ENCODE results near the gene HSF2BP. TPM values are rescaled to one million over a fixed set of nuclear protein-coding genes. Genes with fewer than 3 reads are reported as not detected.
"Not testable (repeated sequence)": the region's sequence is repeated elsewhere in the genome, so short reads cannot be mapped to it uniquely, and the experiment has no call there.

Gene HSF2BP
- total RNA-seq, 1 experiment from 2014 or later: 2.4 TPM

DNA sequence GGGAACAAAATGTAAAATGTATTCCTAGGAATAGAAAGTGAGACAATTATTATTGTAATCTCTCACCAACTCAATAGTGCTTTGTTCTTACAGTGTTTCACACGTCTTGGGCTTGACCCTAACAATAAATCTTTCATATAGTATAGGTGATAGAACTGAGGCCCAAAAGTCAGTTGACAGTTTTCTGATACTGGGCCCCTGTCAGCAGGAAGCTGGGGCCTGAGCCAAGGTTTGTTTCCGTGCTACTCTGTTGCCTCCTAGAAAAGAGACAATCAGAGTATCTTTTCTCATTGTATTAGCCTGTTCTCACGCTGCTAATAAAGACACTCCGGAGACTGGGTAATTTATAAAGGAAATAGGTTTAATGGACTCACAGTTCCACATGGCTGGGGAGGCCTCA is 5.1 kb upstream of the HSF2BP start:
- H3K27me3 ChIP-seq: no peaks in the 10 kb centered on the region
- H3K36me3 ChIP-seq: peaks cover 66% of the 10 kb centered on the region
- no peak overlapping the region for H3K4me3 ChIP-seq
- peaks cover 3% of the 10 kb centered on the region; the same call in 1 of the 2 replicates for H3K9me3 ChIP-seq
- no peak for DNase-seq

DNA sequence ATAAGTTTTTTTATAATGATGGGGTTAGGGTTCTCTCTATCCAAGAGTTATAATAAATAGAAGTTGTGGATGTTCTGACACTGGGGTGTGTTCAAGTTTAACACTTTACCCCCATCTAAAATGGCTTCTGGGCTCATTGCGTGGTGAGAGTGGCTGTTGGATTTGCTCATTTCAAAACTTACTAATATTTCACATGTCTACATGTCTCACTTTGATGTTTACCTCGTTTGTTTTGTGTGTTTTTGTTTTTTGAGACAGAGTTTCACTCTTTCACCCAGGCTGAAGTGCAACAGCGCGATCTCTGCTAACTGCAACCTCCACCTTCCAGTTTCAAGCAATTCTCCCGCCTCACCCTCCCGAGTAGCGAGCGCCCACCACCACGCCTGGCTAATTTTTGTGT is 3.7 kb upstream of the HSF2BP start:
- H3K4me3 ChIP-seq: no peak overlapping the region
- H3K27me3 ChIP-seq: no peaks in the 10 kb centered on the region
- no peak for DNase-seq
- H3K9me3 ChIP-seq: peaks cover 3% of the 10 kb centered on the region; the same call in 1 of the 2 replicates
- H3K36me3 ChIP-seq: peaks cover 66% of the 10 kb centered on the region

DNA sequence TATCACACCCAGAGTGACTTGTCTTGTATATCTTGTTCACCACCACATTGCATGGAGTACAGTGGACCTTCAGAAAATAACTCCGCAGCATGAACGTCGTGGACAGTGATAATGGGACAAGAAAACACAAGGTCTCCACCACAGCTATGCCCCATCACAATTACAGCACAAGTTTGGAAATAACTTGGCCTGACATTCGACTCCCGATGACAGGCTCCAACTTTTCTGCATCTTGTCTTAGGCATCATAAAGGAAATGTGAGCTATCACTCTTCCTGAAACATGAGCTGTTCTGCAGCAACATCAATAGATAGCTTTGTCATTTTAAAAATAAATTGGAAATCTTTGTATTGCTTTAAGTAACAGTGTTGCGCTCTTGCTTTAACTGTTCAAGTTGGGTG is 3.0 kb upstream of the HSF2BP start:
- Histone ChIP-seq H3K27me3 (no peaks in the 10 kb centered on the region), H3K36me3 (peaks cover 66% of the 10 kb centered on the region)

DNA sequence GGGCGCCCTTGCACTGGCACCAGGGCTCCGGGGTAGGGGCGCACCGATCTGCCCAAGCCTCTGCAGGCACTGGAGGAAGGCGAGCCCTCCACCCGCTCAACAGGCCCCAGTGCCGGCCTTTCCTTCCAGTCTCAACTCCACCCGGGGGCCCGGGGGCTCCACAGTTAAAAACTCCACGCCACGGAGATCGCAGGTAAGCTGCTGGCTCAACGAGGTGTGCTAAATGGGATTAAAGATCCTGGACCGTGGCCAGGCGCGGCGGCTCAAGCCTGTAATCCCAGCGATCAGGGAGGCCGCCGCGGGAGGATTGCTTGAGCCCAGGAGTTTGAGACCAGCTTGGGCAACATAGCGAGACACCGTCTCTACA is 536 bp downstream of the HSF2BP start:
- no peaks in the 10 kb centered on the region for H3K9me3 ChIP-seq
- peaks cover 32% of the 10 kb centered on the region for H3K36me3 ChIP-seq
- DNase-seq: no peak
- H3K27me3 ChIP-seq: no peaks in the 10 kb centered on the region
- peak overlapping the region; percentile 93 for H3K4me3 ChIP-seq

More for the DNA sequence above, 3.0 kb upstream of the HSF2BP start:
- Histone ChIP-seq H3K4me3 (no peak overlapping the region), H3K9me3 (peaks cover 3% of the 10 kb centered on the region; the same call in 1 of the 2 replicates)
- DNase-seq: no peak

DNA sequence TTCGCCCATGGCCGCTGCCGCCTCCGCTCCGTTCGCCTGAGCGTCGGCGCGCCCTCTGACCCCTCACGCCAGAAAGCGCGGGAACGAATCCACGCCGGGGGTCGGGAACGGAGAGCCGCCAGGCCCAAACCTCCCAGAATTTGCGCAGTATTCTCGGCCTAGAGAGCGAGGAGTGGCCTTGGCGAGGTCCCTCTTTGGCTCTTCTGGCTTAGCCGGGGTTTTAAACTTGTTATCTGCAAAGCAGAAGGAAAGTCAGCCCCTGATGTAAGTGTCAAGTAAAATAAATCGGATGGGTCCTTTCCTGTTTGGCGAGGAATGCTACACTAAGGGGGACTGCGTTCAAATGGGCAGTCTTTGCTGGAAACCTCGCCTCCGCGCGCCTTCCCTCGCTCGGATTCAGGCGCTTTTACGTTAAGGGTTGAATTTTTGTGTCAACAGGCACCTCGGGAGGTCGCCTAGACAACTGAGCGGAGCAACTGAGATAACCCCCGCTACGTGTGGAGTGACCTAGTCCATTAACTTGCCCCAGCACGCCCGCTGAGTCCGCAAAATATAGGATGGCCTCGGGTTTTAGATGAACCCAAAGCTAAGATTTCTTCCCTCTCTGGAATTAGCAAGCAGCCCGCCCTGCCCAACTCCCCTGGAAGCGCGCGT is 1.1 kb downstream of the HSF2BP start:
- H3K4me3 ChIP-seq: no peak overlapping the region
- no peak for DNase-seq
- no peaks in the 10 kb centered on the region for H3K9me3 ChIP-seq
- no peaks in the 10 kb centered on the region for H3K27me3 ChIP-seq
- peaks cover 27% of the 10 kb centered on the region for H3K36me3 ChIP-seq

DNA sequence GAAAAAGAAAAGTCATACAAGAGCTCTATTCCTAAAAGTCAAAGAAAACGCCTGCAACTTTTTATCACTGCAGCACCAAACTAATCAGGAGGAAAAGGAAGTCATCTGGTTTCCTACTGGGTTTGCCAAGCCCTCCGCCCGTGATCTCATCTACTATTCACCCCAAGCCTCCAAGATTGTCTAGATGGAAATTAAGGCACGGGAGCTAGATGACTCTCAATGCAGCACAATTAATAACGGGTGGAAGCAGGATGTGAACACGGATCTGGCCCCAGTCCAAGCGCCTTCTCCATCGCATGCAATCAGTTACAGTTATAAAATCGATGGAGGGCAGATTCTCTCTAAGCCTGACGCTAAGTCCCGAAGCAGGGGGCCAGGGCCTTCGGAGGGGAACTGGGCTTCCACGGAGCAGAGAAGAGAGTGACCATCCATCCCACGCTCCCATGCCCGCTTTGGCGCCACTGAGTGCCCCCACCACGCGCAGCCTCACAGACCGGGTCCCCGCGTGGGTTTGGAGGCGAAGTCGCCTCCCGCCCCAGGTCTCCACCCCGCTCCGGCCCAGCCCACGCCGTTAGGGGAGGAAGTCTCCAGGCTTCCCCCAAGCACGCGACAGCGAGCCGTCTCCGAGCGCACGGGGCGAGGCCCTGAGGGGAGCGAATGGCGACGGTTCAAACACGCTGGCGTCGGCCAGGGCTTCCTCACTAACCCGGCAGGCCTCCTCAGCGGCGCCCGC is 1.8 kb downstream of the HSF2BP start:
- Histone ChIP-seq H3K4me3 (no peak overlapping the region), H3K9me3 (no peaks in the 10 kb centered on the region), H3K36me3 (peaks cover 20% of the 10 kb centered on the region), H3K27me3 (no peaks in the 10 kb centered on the region)
- no peak for DNase-seq

DNA sequence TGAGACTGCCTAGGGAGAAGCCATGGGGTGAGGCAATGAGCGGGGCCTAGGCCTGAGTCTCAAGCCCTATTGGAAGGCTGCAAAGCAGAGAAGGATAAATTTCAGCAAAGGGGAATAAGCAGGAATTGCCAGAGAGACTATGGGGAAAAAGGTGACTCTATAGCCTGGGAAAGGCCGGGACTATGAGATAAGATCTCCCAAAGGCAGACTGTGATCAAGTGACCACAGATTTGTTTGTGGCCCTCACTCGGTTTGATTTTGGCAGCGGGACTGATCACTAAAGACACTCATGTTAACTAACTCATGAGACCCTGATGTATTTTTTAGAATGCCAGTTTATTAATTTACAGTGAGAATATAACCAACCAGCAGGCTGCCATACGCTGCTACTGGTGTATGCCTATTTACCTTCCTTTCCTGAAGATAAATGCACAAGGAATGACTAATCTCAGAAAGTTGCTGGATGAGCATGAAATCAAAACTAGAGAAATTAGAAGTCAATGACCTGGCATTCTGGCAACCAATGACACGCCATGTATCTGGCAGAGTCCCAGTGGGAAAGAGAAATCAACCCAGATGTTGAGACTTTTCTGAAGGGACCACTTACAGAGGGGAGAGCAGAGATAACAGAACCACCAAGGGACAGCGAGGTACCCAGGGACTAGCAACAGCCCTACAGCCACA is 4.3 kb downstream of the HSF2BP start:
- H3K36me3 ChIP-seq: 0 out of 2 replicates have a peak, but pooled peaks cover 2% of the 10 kb centered on the region
- H3K9me3 ChIP-seq: no peaks in the 10 kb centered on the region
- DNase-seq: peak; percentile 23
- H3K27me3 ChIP-seq: no peaks in the 10 kb centered on the region
- H3K4me3 ChIP-seq: no peak overlapping the region

DNA sequence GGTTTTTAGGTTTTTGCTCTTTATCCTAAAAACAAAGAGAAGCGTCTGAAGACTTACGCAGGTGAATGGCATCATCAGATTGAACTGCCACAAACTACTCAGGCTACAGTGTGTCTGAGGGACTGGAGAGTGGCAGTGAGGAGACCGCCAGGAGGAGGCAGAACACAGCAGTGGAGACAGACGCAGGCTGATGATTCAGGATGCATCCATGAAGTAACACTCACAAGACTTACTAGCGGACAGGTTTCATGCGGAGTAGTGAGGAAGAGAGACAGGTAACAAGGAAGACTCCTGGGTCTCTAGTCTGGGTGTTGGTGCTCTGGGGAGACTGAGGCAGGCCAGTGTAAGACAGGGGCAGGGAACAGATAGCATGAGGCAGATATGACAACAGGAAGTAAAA is 5.7 kb downstream of the HSF2BP start:
- H3K9me3 ChIP-seq: no peaks in the 10 kb centered on the region
- no peak overlapping the region for H3K4me3 ChIP-seq
- no peak for DNase-seq
- H3K36me3 ChIP-seq: no peaks in the 10 kb centered on the region
- no peaks in the 10 kb centered on the region; the same call in 1 of the 2 replicates for H3K27me3 ChIP-seq

DNA sequence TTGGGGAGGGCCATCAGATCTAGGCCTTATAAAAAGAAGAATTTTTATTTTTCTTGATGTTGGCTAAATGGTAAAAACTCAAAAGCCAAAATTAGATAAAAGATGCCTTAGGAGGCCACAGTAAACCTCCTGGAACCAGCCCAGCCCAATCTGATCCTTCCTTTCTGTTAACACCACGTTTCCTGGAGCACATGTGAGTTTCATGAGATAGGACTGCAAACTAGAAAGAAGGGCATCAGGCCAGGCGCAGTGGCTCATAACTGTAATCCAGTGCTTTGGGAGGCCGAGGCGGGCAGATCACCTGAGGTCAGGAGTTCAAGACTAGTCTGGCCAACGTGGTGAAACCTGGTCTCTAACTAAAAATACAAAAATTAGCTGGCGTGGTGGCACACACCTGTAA is 6.7 kb downstream of the HSF2BP start:
- DNase-seq: no peak
- no peaks in the 10 kb centered on the region for H3K36me3 ChIP-seq
- H3K4me3 ChIP-seq: no peak overlapping the region
- H3K27me3 ChIP-seq: no peaks in the 10 kb centered on the region; the same call in 1 of the 2 replicates
- H3K9me3 ChIP-seq: no peaks in the 10 kb centered on the region

DNA sequence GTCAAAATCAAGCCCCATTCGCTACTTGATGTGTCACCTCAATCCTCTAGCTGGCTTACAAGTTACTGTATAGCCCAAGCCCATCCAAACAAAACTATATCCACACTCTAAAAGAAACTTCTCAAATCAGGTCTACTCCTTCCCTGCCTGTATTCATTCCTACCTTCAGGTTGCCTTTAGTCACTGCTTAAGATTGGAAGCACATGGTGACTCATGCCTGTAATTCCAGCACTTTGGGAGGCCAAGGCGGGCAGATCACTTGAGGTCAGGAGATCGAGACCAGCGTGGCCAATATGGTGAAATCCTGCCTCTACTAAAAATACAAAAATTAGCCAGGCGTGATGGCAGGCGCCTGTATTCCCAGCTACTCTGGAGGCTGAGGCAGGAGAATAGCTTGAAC is 7.4 kb downstream of the HSF2BP start:
- H3K27me3 ChIP-seq, H3K4me3 ChIP-seq, H3K36me3 ChIP-seq, H3K9me3 ChIP-seq, DNase-seq: not testable (repeated sequence)

DNA sequence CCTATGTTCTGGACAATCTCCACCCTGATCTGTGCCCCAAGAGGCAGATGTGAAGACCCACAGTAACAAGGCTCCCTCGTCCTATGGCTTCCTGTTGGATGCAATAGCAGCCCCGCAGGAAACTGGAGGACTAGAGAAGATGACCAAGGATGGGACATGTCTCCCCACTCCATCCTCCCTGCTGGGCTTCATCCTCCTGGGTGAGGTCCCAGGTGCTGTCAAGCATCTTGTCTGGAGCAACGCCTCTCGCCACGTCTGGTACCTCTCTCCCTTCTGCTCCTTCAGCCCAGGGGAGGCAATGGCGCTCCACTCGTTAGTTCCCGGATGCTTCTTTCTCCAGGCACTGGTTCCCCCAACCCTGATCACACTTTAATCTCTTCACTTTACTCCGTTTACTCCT is 11.1 kb downstream of the HSF2BP start:
- DNase-seq: no peak
- no peaks in the 10 kb centered on the region for H3K36me3 ChIP-seq
- no peaks in the 10 kb centered on the region; the same call in 1 of the 2 replicates for H3K27me3 ChIP-seq
- H3K9me3 ChIP-seq: no peaks in the 10 kb centered on the region
- no peak overlapping the region for H3K4me3 ChIP-seq

DNA sequence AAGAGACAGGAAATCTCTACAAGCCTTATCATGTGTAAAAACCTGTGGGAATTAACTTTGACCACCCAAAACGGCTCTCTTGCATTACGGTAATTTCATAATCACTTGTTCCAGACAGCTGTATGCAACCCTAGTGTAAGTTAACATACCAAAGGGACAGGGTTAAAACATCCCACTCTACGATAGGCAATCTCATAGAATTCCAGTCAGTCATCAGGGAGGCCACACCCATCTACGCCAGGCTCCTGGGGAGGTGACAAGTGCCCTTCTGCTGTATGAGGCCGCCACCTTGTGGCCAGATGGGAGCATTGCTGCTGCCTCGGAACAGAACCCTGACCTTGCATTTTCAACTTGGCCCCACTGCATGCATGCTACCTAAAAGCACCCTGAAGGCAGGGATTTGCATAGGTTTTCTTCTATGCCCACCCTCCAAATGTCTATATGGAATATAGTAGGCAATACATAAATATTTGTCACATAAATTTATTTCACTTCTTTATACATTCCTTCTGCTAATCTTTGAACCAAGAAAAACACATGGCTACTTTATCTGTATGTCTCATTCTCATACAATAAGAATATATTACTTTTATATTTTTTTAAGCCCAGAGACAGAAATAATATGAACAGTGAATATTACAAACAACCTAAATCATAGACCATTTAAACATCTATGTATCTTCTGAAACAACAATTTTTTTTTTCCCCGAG is 12.6 kb downstream of the HSF2BP start:
- Histone ChIP-seq H3K36me3 (no peaks in the 10 kb centered on the region), H3K4me3 (no peak overlapping the region), H3K9me3 (no peaks in the 10 kb centered on the region), H3K27me3 (no peaks in the 10 kb centered on the region; the same call in 1 of the 2 replicates)
- peak; percentile 85 for DNase-seq

DNA sequence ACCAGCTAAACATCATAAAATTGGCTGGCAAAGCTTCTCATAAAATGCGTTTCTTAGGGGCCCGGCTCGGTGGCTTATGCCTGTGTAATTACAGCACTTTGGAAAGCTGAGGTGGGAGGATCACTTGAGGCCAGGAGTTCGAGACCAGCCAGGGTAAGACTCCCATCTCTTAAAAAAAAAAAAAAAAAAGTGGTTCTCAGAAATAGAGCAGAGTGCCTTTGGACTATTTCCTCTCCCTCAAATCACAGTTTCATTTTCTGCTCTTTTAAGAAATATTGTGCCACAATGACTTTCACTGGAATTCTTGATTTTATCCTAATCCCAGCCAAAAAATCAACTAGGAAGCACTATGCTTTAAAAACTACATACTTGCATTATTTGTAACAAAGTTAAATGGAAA is 13.3 kb downstream of the HSF2BP start:
- Histone ChIP-seq H3K27me3 (no peaks in the 10 kb centered on the region; the same call in 1 of the 2 replicates), H3K9me3 (no peaks in the 10 kb centered on the region), H3K4me3 (no peak overlapping the region), H3K36me3 (no peaks in the 10 kb centered on the region)
- DNase-seq: no peak

DNA sequence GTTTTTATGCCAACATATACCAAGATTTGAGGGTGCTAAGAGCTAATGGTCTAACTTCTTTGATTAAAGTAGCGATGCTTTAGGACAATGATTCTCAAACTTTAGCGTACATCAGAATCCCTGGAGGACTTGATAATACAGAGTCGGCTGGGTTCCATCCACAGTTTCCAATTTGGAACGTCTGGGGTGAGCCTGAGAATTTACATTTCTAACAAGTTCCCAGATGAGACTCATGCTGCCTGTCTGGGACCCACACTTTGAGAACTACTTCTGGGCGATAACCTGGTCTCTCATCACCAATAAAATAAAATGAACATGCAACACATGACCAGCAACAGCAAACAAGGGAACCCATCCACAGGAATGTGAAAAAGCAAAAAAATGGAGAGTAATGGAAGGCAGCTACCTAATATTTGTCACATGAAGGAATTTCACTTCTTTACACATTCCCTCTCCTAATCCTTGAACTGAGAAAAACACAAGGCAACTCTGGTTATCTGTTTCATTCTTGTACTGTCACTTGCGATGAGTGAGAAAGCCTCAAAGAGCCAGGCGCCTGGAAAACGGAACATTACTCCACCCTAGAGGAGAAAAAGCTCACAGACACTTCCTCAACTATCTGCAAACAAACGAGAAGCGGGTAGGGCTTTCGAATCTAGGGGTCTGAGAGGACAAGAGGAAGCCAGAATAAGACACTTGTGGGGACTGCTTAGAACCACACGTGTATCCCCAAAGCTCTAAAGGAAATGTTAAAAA is 14.0 kb downstream of the HSF2BP start:
- H3K36me3 ChIP-seq: no peaks in the 10 kb centered on the region
- H3K4me3 ChIP-seq: no peak overlapping the region
- H3K27me3 ChIP-seq: no peaks in the 10 kb centered on the region; the same call in 1 of the 2 replicates
- H3K9me3 ChIP-seq: no peaks in the 10 kb centered on the region
- DNase-seq: peak; percentile 44

DNA sequence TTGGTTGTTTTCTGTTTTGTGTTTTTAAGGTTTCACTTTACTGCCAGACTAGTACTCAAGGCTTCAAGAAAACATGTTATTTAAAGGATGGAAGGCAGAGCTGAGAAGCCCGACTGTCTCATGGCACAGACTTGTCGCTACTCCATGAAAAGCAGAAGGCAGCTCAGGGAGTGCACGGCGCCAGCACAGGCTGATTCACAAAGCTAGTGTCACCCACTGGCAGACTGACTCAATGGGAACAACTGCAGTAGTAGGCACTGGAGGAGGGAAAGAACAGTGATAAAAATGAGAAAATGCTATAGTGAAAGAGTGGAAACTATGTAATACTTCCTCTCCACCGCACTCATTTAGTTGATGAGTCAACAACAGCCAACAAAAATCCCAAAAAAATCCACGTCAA is 14.7 kb downstream of the HSF2BP start:
- DNase-seq: peak; percentile 69
- Histone ChIP-seq H3K36me3 (no peaks in the 10 kb centered on the region), H3K4me3 (no peak overlapping the region), H3K9me3 (no peaks in the 10 kb centered on the region), H3K27me3 (no peaks in the 10 kb centered on the region; the same call in 1 of the 2 replicates)

DNA sequence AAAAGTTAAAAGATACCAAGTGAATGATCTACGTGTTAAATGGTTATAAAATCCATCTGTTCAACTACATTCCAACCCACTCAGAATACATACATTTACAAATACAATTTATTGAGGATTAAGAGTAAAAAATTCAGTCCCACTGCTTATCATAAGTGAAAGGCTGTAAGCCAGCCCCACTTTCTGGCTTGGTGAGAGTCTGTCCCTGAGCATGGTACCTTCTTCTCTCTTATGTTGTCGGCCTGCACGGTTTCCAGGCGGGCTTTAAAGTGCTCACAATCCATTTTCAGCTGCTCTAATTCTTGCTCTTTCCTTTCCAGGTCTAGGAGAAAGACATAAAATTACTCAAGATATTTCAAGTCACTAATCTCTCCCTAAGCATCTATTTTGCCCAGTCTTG is 15.2 kb downstream of the HSF2BP start:
- Histone ChIP-seq H3K4me3 (no peak overlapping the region), H3K36me3 (no peaks in the 10 kb centered on the region), H3K9me3 (no peaks in the 10 kb centered on the region), H3K27me3 (no peaks in the 10 kb centered on the region; the same call in 1 of the 2 replicates)
- no peak for DNase-seq
